Testis (tissue), 3 donors: ENCODE results near the gene MAML3. TPM values are rescaled to one million over a fixed set of nuclear protein-coding genes. Genes with fewer than 3 reads are reported as not detected.

ENCODE experiments used
- DNase-seq: peaks from one replicate; pipeline ENCODE4 v3.0.0-alpha.2; 2019
- H3K27ac ChIP-seq, 2 donors: fragments of 200-600 bp; sonication (generic); one replicate each; pipeline ENCODE4 v1.5.1; 2019
- H3K27me3 ChIP-seq: fragments of 200-600 bp; sonication (generic); one replicate; pipeline ENCODE4 v1.5.1; 2019
- H3K36me3 ChIP-seq: fragments of 200-600 bp; sonication (generic); one replicate; pipeline ENCODE4 v1.5.1; 2017; ENCODE audit warnings: low read depth; ENCODE audit errors: missing control alignments
- H3K4me1 ChIP-seq: fragments of 200-600 bp; sonication (generic); one replicate; pipeline ENCODE4 v1.5.1; 2019
- H3K4me3 ChIP-seq, 2 donors: fragments of 200-600 bp; sonication (generic); one replicate each; pipeline ENCODE4 v1.5.1; 2017 to 2019
- H3K9me3 ChIP-seq: fragments of 200-600 bp; sonication (generic); one replicate; pipeline ENCODE4 v1.5.1; 2017
- POLR2A ChIP-seq: fragments of 450-650 bp; IDR thresholded peaks from one replicate; pipeline ENCODE4 v1.6.1; 2017; ENCODE audit warnings: antibody characterized with exemption, mild to moderate bottlenecking, moderate library complexity
- WGBS, 2 donors: methylation state at CpG; one replicate each; pipeline ENCODE4 v1.1.5; 2018; 5-methylcytosine and 5-hydroxymethylcytosine counted together
- intact Hi-C: fragments of 100-400 bp; cut with DNase I; formaldehyde crosslinking; loops from one replicate; pipeline ENCODE4 v1.15.1; 2023; ENCODE audit warnings: low total_unique reads
- polyA plus RNA-seq: library from polyadenylated mRNA; stranded (reverse); fragments of 350-450 nt; fragmentation: Illumina TruSeq; extraction: RNeasy Lipid Tissue Mini Kit (QIAGEN cat#74804); gene quantifications from one replicate; pipeline ENCODE4 v1.2.3, GENCODE V29; 2014; ENCODE audit warnings: low read depth, low replicate concordance; ENCODE audit not compliant: insufficient read depth
- total RNA-seq, 2 donors: library from RNA; depleted of rRNA; stranded (reverse); fragments of >200 nt; gene quantifications; one replicate each; pipeline ENCODE4 v1.2.3, GENCODE V29; 2016
- TF ChIP-seq, protein P1 (sequence below), 3 experiments: fragments of 450-650 bp in 2 of 3; fragments of 200-600 bp in 1 of 3; sonication (generic) in 1 of 3; IDR thresholded peaks; one replicate each; pipeline ENCODE4 v1.5.1; 2016 to 2019; ENCODE audit warnings: antibody characterized with exemption in 3 of 3, mild to moderate bottlenecking in 2 of 3, moderate library complexity in 1 of 3

Gene MAML3
- total and polyA plus RNA-seq, 3 donors from 2014 or later: 7.6 to 21.2 (median 18.8) TPM

DNA sequence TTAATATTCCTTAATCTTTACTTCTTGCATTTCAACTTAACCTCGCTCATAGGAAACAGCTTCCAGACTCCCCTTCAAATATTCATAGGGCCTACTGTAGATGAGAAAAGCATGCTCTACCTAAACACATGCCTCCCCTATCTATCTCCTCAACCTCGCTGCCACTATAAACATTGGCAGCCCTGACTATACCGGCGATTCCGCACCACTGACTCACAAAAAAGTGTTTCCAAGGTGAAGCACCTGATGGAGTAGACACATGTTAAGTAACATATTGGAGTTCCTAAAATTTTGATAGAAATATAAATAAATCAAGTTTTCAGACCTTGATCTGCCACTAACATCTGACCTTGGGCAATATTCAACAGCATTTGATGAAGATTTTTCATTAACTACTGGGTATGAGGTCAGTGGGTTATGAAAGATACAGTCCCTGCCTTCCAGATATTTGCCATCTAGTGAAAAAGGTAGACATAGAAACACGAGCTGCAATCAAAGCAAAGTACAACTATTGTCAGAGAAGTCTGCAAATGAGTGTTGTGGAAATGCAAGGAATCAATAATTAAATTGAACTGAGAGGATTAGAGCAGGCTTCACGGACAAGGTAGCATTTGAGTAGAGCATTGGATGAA lies 184.2 kb downstream of the MAML3 start:
- TF ChIP-seq POLR2A: no peak
- TF ChIP-seq, protein P1, sequence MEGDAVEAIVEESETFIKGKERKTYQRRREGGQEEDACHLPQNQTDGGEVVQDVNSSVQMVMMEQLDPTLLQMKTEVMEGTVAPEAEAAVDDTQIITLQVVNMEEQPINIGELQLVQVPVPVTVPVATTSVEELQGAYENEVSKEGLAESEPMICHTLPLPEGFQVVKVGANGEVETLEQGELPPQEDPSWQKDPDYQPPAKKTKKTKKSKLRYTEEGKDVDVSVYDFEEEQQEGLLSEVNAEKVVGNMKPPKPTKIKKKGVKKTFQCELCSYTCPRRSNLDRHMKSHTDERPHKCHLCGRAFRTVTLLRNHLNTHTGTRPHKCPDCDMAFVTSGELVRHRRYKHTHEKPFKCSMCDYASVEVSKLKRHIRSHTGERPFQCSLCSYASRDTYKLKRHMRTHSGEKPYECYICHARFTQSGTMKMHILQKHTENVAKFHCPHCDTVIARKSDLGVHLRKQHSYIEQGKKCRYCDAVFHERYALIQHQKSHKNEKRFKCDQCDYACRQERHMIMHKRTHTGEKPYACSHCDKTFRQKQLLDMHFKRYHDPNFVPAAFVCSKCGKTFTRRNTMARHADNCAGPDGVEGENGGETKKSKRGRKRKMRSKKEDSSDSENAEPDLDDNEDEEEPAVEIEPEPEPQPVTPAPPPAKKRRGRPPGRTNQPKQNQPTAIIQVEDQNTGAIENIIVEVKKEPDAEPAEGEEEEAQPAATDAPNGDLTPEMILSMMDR (IDR thresholded peaks at IDR 0.05): no peak
- Histone ChIP-seq H3K4me3 (no peak overlapping the region), H3K27me3 (no peaks in the 10 kb centered on the region), H3K4me1 (no peaks in the 10 kb centered on the region), H3K36me3 (no peaks in the 10 kb centered on the region), H3K27ac (no peak overlapping the region), H3K9me3 (no peaks in the 10 kb centered on the region)
- intact Hi-C loops: loop anchor here (10.0 kb wide), 1 partner anchor 55 kb away; no protein-coding TSS in a partner anchor
- DNase-seq: no peak
- WGBS, 2 donors: 70 to 79% methylated on average over 7 of the region's 7 CpGs

DNA sequence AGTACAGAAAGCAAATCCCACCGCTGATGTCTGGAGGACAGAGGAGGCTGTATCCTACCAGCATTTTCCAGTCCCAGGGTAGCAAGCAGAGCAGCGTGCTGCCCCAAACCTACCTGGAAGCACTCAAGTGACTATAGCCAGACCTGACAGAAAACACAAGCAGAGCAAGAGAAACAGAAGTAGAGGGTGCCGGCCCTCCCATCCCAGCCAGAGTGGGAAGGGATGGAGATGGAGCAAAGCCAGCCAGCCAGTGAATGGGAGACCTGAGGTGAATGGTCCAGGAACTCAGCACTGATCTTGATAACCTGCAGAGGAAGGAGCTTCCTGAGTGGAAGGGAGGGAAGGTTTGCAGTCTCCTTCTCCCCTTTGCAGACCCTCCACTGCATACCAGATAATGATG lies 185.2 kb downstream of the MAML3 start:
- Histone ChIP-seq H3K27me3 (no peaks in the 10 kb centered on the region), H3K4me1 (no peaks in the 10 kb centered on the region), H3K9me3 (no peaks in the 10 kb centered on the region), H3K27ac (no peak overlapping the region), H3K4me3 (no peak overlapping the region), H3K36me3 (no peaks in the 10 kb centered on the region)
- intact Hi-C loops: no loop called here
- 67 to 77% methylated on average over 2 to 3 of the region's 3 CpGs for WGBS, 2 donors
- DNase-seq: no peak
- TF ChIP-seq, protein P1 (IDR thresholded peaks at IDR 0.05): no peak
- no peak for TF ChIP-seq POLR2A

DNA sequence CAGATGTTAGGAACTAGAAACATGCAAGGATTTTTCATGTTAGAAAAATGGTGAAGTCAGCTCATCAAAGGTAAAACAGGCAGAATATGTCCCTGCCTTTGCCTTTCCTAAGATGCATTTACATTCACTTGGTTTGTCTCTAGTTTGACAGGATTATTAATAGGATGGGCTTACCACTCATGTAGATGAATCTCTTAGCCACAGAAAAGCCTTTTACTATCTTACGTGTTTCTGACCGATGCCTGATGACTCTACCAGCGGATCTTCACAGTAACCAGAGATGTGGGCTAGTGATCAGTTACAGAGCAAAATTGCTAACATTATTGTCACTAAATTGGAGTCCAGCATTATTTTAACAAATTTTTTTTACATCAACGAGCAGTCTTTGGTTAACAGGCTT lies 187.6 kb downstream of the MAML3 start:
- WGBS, 2 donors: 96 to 97% methylated on average over 4 of the region's 4 CpGs

DNA sequence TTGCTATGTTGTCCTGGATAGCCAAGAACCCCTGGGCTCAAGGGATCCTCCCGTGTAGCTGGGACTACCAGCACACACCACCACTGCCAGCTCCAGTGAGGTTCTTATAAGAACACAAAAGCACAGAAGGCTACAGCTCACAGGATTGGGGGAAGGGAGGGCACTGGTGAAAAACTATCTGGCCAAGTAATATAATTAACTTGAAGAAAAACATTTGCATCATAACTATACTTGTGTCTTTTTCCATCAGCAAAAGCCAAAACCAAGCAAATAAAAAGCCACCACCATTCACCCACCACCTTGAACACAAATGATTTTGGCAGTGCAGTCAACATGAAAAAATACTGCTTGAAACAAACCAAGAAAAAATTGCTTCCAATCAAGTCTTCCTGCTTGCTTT lies 188.2 kb downstream of the MAML3 start:
- DNase-seq: no peak
- TF ChIP-seq POLR2A: no peak
- TF ChIP-seq, protein P1 (IDR thresholded peaks at IDR 0.05): no peak
- Histone ChIP-seq H3K4me3 (no peak overlapping the region), H3K27me3 (no peaks in the 10 kb centered on the region), H3K27ac (no peak overlapping the region), H3K4me1 (peaks cover 13% of the 10 kb centered on the region), H3K36me3 (no peaks in the 10 kb centered on the region), H3K9me3 (no peaks in the 10 kb centered on the region)
- intact Hi-C loops: no loop called here
- 29 to 50% methylated on average over 1 of the region's 1 CpG for WGBS, 2 donors

More for the DNA sequence above, 187.6 kb downstream of the MAML3 start:
- Histone ChIP-seq H3K4me3 (no peak overlapping the region), H3K27me3 (no peaks in the 10 kb centered on the region), H3K27ac (no peak overlapping the region), H3K36me3 (no peaks in the 10 kb centered on the region), H3K4me1 (peaks cover 9% of the 10 kb centered on the region), H3K9me3 (no peaks in the 10 kb centered on the region)
- intact Hi-C loops: no loop called here
- TF ChIP-seq POLR2A: no peak
- TF ChIP-seq, protein P1 (IDR thresholded peaks at IDR 0.05): no peak
- no peak for DNase-seq

DNA sequence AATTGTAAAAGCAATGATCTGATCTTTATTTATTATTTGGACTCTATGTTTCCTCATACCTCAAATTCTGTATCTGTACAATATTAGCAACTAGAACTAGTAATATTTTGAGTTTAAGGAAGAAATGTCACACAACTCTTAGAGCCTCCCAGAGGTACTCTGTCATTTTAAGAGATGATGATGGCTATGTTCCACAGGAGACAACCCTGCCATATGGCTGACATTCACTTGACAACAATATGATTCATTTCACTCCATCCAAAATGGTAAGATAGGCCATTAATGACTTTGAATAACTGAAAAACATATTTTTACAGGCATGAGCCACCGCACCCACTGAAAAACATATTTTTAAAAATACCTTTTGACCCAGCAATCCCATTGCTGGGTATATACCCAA lies 190.3 kb downstream of the MAML3 start:
- WGBS, 2 donors: 95 to 96% methylated on average over 1 of the region's 1 CpG

More for the DNA sequence above, 190.3 kb downstream of the MAML3 start:
- Histone ChIP-seq H3K27ac (no peak overlapping the region), H3K4me1 (peaks cover 13% of the 10 kb centered on the region), H3K36me3 (no peaks in the 10 kb centered on the region), H3K27me3 (no peaks in the 10 kb centered on the region), H3K9me3 (no peaks in the 10 kb centered on the region), H3K4me3 (no peak overlapping the region)
- no peak for DNase-seq
- TF ChIP-seq, protein P1 (IDR thresholded peaks at IDR 0.05): no peak
- no peak for TF ChIP-seq POLR2A
- intact Hi-C loops: no loop called here
